Colonic mucosa (tissue), 4 donors: Measurements from ENCODE around the gene ARHGAP22. TPM values are rescaled to one million over a fixed set of nuclear protein-coding genes. Genes with fewer than 3 reads are reported as not detected.

Experiments used
- DNase-seq: peaks from one replicate; pipeline ENCODE4 v3.0.0-alpha.2; 2020
- H3K27ac ChIP-seq: fragments of 200-600 bp; one replicate; pipeline ENCODE4 v1.8.0; 2021
- H3K27me3 ChIP-seq: fragments of 200-600 bp; one replicate; pipeline ENCODE4 v1.8.0; 2021
- H3K36me3 ChIP-seq: fragments of 200-600 bp; one replicate; pipeline ENCODE4 v1.8.0; 2021
- H3K4me1 ChIP-seq: fragments of 200-600 bp; one replicate; pipeline ENCODE4 v1.8.0; 2021; ENCODE audit warnings: mild to moderate bottlenecking
- H3K4me3 ChIP-seq: fragments of 200-600 bp; one replicate; pipeline ENCODE4 v1.8.0; 2021
- H3K9ac ChIP-seq, 2 donors: one replicate each; pipeline ENCODE4 v1.7.0; 2013; ENCODE audit warnings: control low read depth in 2 of 2, low read depth in 2 of 2, low read length in 2 of 2
- H3K9me3 ChIP-seq: fragments of 200-600 bp; one replicate; pipeline ENCODE4 v1.8.0; 2021
- CTCF ChIP-seq: fragments of 200-600 bp; IDR thresholded peaks from one replicate; pipeline ENCODE4 v1.8.0; 2022; ENCODE audit warnings: antibody characterized with exemption, mild to moderate bottlenecking
- intact Hi-C: fragments of 100-400 bp; cut with DNase I; formaldehyde crosslinking; loops from one replicate; pipeline ENCODE4 v1.14.1; 2022
- total RNA-seq, 2 donors: library from RNA; stranded (reverse); fragmentation: NEBNext Ultra II Directional in 1 of 2; extraction: Animal tissue kit (Norgen Biotek cat#: 25700) in 1 of 2; gene quantifications; one replicate each; pipeline ENCODE4 v1.2.1, GENCODE V29; 2021
- donor health status: healthy.
- donor health status: DM: no; HTN: no; CAD: no.
- donor health status: DM: no; HTN: no; CAD: no.

The ARHGAP22 gene
- total RNA-seq, 2 donors from 2014 or later, result 0.86 to 1.6 TPM

GRCh38 chr10:48600645-48601505 is 4.0 kb downstream of the ARHGAP22 start:
- Histone ChIP-seq H3K27ac (no peak overlapping the region), H3K9me3 (no peaks in the 10 kb centered on the region), H3K36me3 (no peaks in the 10 kb centered on the region), H3K27me3 (no peaks in the 10 kb centered on the region), H3K4me1 (peaks cover 9% of the 10 kb centered on the region), H3K4me3 (no peak overlapping the region), H3K9ac (no peak overlapping the region)
- intact Hi-C loops, result no loop called here
- DNase-seq, result peak; percentile 4
- no peak for TF ChIP-seq CTCF

- Histone ChIP-seq H3K4me1 (peaks cover 8% of the 10 kb centered on the region), H3K4me3 (no peak overlapping the region), H3K27me3 (no peaks in the 10 kb centered on the region), H3K27ac (no peak overlapping the region), H3K9me3 (no peaks in the 10 kb centered on the region), H3K36me3 (no peaks in the 10 kb centered on the region), H3K9ac (no peak overlapping the region)
- DNase-seq, result no peak
- intact Hi-C loops, result no loop called here
- no peak for TF ChIP-seq CTCF
These were observed 5.1 kb downstream of the ARHGAP22 start for GRCh38 chr10:48599830-48600134.

DNA sequence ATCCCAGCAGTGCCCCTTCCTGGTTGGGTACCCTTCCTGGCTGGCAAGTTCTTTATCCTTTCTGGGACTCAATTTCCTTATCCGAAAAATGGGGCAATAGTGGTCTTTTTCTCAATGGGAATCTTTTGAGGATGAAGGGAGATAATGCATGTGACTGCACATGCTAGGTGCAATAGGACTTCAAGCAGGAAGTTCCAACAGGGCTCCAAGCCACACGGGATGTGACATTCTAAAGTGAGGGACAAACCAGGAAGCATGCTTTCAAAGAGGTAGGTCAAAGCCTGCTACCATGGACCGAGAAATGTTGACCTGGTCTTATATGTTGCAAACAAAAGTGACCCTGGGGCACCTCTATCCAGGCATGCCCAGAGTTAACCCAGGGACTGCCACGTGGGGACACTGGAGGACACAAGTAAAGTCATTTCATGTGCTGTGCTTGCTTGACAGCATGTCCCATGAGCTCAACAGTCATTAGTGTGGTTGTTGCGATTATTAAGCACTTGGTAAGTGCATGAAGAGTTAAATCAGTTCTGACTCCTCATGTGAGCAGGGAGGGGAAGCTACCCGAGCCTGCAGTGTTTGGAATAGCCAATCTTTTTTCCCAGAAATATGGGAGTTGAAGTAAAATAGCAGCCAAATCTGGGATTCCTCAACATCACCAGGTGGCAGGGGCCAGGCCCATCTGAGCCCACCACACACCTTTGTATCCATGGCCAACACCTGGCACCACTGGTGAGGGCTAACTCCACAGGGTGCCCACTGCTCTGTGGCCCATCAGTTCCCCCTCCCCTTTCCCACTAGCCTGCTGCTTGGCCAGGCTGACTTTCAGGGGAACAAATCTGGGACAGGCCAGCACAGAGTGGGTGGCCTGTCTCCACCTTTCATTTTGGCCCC is 5.7 kb downstream of the ARHGAP22 start:
- Histone ChIP-seq H3K27ac (no peak overlapping the region), H3K4me3 (no peak overlapping the region), H3K4me1 (peaks cover 2% of the 10 kb centered on the region), H3K9ac (no peak overlapping the region), H3K9me3 (no peaks in the 10 kb centered on the region), H3K36me3 (no peaks in the 10 kb centered on the region), H3K27me3 (no peaks in the 10 kb centered on the region)
- no peak for TF ChIP-seq CTCF
- intact Hi-C loops, result no loop called here
- peak; percentile 15 for DNase-seq

DNA sequence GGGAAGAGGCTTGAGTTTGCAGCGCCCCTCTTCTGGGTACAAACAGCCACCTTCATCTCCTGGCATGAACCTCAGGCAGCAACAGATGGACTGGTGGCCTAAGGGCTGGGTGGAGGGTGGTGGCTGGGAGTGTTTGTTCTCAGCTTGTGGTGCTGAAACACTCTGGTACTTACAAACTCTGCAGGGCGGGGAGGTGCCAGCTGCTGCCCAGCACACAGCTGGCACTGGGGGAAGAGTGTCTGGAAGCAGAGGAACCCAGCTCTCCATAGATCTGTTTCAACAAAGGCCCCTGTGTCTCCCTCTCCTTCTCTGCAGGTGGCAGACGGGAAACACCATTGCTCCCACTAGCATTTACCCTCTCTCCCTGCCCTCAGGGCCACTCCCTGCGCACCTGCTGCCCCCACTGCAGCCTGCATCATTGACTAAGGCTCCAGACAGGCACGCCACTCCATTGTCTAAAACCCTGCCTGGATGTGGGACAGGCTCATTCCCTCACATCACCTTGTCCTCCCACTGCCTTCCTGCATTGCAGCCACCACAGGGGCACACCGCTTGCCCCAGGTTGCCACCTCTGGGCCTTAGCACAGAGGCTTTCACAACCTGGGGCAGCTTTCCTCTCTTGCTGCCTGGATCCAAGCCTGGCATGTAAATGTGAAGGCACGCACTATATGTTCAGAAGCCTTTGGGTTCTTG is 6.5 kb downstream of the ARHGAP22 start:
- peak; percentile 36 for DNase-seq
- H3K9ac ChIP-seq, result no peak overlapping the region
- no peaks in the 10 kb centered on the region for H3K27me3 ChIP-seq
- intact Hi-C loops, result no loop called here
- H3K36me3 ChIP-seq, result no peaks in the 10 kb centered on the region
- H3K4me3 ChIP-seq, result no peak overlapping the region
- H3K27ac ChIP-seq, result no peak overlapping the region
- TF ChIP-seq CTCF, result no peak
- H3K4me1 ChIP-seq, result no peaks in the 10 kb centered on the region
- no peaks in the 10 kb centered on the region for H3K9me3 ChIP-seq

DNA sequence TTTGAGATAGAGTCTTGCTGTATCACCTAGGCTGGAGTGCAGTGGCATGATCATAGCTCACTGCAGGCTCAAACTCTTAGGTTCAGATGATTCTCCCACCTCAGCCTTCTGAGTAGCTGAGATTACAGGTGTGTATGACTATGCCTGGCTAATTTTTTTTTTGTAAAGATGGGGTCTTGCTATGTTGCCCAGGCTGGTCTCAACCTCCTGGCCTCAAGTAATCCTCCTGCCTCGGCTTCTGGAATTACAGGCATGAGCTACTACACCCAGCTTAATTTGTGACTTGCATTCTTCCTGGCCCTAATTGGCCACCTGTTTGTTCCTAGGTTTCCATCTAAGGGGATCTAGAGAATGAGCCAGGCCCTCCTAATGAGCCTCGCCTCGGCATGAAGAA is 9.3 kb downstream of the ARHGAP22 start:
- DNase-seq, result no peak
- no peaks in the 10 kb centered on the region for H3K27me3 ChIP-seq
- no peaks in the 10 kb centered on the region for H3K36me3 ChIP-seq
- TF ChIP-seq CTCF, result no peak
- H3K27ac ChIP-seq, result no peak overlapping the region
- H3K4me3 ChIP-seq, result no peak overlapping the region
- intact Hi-C loops, result no loop called here
- no peaks in the 10 kb centered on the region for H3K9me3 ChIP-seq
- no peak overlapping the region for H3K9ac ChIP-seq
- no peaks in the 10 kb centered on the region for H3K4me1 ChIP-seq
